ENCODE data around the gene PLTP.

DNA sequence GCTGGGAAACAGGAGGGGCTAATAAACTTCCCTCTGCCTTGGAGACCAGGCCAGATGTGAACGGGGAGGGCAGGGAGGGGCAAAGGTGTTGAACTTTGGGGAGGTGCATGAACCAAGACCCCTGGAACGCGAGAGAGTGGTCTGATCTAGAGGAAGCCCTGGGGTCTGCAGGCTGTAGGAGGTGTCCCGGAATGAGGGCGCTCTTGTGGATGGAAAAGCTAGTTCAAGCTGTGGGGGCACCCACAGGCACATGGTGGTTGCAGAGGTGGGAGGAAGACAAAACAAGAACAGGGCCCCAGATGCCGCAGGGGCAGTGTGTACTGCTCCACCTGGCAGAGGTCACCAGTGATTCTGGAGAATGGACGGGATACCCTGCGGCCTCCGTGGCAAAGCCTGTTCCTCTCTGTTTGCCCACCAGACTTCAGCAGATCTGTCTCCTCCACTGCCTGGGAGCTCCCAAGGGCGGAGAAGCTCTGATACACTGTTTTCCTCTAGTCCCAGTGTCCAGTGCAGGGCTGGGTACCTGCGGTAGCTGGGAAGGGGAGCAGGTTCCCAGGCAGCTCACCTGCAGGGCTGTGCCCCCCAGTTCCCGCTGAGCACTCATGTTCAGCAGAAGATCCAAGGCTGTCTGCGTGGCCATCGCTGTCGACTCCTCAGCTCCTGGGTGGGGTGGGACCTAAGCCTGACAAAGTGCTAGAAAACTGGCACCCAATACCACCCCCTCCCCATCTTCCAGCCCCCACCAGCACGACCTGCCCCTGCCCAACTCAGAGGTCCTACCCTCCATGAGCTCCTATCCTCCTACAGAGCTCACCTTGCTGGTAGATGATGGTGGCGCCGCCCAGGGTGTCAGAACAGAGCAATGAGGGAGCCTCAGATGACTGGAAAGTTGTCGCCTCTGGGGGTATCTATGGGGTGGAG, 45.3 kb upstream of the PLTP start:
- TF ChIP-seq POLR2AphosphoS5 (IDR thresholded peaks at IDR 0.05): no peak
- TF ChIP-seq, protein P1, sequence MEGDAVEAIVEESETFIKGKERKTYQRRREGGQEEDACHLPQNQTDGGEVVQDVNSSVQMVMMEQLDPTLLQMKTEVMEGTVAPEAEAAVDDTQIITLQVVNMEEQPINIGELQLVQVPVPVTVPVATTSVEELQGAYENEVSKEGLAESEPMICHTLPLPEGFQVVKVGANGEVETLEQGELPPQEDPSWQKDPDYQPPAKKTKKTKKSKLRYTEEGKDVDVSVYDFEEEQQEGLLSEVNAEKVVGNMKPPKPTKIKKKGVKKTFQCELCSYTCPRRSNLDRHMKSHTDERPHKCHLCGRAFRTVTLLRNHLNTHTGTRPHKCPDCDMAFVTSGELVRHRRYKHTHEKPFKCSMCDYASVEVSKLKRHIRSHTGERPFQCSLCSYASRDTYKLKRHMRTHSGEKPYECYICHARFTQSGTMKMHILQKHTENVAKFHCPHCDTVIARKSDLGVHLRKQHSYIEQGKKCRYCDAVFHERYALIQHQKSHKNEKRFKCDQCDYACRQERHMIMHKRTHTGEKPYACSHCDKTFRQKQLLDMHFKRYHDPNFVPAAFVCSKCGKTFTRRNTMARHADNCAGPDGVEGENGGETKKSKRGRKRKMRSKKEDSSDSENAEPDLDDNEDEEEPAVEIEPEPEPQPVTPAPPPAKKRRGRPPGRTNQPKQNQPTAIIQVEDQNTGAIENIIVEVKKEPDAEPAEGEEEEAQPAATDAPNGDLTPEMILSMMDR (IDR thresholded peaks at IDR 0.05): no peak
- TF ChIP-seq POLR2A (IDR thresholded peaks at IDR 0.05): no peak
- TF ChIP-seq EP300 (IDR thresholded peaks at IDR 0.05): no peak

Data from gastroesophageal sphincter (tissue), 3 donors.